Effector CD8-positive, alpha-beta T cell (primary cell): ENCODE measurements around the gene MMS19.
A peak's percentile ranks its signal among the peaks of the same experiment; 100 is the strongest.

ENCODE experiments used
- DNase-seq: peaks from one replicate; lab custom pipeline; 2025; lab: John Stamatoyannopoulos, UW

Gene MMS19

GRCh38 chr10:97468162-97468561, 30.1 kb downstream of the MMS19 start:
- no peak for DNase-seq

- DNase-seq = no peak
These were observed 31.5 kb downstream of the MMS19 start for GRCh38 chr10:97466755-97467154.

DNA sequence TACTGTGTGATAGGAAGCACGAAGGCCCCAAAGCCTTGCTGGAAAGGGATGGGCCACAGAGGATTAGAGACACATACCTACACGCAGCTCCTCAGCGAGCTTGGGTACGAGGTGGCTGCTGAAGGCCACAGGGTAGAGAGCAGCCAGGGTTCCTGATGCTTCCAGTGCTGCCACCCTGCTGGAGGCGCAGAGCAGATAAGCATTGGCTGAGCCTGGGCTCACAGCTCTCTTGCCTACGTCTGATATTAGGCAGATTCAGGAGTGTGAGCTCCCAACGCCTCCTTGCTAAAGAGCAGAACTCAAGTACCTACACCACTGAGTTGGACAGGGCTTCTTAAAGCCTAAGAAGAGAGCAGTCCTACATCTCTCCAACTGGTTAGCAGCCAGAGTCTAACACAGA, 32.2 kb downstream of the MMS19 start:
- no peak for DNase-seq

DNA sequence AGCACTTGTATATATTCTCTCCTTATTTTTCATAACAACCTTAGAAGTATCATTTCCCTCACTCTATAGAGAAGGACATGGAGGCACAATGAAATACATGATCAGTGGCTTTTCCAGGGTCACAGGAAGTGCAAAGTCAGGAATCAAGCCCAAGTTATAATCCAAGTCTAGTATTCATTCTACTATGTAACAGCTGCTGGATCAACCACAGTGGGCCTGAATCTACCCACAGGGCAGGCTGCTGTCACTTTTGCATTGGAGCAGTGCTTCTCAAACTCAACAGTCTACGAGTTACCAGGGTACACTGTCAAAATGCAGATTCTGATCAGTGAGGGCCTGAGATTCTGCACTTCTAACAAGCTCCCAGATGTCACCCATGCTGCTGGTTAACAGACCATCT, 34.0 kb downstream of the MMS19 start:
- DNase-seq = no peak

- DNase-seq = no peak
These were observed 34.7 kb downstream of the MMS19 start for GRCh38 chr10:97463363-97464132.

DNA sequence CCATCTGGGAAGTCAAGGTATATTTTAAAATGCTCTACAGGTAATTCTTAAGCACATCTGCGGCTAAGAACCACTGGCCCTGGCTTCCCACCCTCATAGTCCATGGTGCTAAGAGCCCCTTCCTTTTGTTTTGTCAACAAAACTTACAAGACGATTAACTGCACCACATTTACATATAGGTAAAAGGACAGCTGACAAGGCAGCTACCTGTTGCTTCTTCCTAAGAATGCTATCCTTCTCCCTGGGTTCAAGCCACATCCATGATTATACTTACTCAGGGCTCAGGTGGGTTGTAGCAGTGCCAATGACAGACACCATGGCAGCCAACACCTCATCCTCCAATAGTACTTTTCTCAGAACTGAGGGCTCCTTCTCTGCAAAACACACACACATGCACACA, 35.9 kb downstream of the MMS19 start:
- no peak for DNase-seq

DNA sequence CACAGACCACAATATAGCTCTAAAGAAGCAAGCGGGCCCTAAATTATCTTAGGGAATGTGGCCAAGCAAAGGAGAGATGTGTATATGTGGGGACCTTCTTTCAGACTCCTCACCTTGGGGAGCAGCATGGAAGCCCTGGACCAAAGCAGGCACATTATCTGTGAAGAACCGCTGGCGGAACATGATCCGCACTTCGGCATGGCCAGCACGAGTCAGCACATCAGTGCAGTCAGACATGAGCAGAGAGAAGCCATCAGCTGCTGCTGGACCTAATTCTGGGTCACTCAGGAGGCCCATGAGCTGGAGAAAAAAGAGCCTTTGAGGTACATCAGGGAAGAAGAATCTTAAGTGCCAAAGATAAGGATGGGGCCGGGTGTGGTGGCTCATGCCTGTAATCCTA, 38.3 kb downstream of the MMS19 start:
- no peak for DNase-seq

DNA sequence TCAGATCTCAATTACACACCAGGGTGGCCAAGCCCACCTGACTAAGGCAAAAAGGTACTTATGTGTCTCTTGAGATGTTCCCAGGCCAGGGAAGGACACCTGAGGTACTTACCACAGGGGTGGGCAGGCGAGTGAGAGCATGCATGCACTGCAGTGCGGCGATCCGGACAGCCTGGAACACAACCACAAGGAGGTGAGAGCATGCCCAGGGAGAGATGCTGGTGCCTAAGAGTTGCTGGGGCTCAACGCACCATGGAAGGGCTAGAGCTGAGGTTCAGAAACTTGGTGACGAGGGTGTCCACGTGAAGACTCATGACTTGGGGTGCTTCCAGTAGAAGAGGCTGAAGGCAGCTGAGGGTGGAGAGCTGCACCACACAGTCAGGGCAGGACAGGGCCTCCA, 39.1 kb downstream of the MMS19 start:
- DNase-seq = no peak

DNA sequence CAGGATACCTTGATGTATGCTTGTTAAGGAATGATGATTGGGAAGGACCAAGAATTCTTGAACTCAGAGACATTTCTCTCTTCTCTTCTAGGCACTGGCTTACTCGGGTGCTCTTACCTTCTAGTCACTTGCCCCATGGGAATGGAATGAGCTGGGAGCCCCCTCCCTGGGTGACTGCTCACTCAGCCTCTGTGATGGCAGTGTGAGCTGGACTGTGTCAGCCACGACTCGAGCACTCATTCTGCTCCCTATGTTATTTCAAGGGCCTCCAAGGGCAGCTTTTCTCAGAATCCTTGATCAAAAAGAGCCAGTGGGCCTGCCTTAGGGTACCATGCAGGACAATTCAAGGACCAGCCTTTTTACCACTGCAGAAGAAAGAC, 41.5 kb downstream of the MMS19 start:
- no peak for DNase-seq

DNA sequence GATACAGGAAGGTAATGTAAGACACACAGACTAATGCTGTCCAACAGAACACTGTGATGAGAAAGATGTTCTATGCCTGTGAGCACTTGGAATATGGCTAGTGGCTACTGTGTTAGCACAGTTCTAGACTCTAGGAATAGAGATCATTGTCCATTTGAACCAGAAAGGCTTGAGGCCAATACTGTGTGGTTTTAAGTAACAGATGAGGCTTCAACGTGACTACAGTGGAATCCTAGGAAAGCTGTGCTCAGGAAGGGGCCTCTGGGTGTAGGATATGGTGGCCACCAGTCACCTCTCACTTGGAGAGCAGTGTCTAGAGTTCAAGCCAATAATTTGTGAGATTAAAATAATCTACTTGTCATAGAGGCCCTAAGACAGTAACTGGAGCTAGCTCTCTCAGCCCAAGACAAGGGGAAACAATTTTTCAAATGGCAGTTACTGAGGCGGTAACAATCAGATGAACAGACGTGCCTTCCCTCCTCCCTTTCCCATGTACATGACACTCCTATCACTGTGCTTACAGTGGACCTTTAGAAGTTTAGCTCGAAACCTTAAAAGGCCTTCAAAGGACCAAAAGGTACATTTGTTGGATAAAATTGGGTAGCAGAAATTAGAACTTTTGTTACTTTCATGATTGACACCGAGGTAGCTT, 42.1 kb downstream of the MMS19 start:
- DNase-seq = no peak

DNA sequence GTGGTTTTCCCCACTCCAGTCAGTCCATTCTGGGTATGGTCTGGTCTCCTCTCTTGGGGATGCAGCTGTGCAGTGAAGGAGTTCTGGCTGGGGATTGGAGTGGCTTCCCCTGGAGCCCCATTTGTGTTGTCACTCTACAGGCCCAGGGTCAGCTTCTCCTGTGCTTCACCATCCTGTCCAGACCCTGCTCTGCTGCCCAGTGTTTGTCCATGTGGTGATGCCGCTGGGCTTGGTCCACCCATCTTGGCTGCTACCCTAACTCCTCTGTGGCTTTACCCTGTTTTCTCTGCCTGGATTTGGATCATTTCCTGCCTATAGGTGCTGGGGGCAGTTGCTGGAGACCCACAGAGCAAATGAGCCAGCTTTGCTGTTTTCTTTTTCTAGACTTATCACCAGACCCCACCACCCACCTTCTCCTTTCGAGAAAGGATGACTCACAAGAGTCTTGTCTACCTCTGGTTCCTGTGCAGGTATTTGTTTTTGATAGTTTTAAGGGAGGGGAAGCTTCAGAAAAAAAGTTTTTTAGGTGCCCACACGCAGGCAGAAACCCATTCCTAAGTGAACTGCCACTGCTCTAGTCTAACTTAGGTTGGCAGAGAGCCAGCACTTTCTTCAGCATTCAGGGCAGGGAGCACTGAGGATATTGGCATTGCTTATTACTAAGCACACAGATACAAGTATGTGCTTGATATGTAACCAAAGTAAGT, 43.7 kb downstream of the MMS19 start:
- DNase-seq = no peak

DNA sequence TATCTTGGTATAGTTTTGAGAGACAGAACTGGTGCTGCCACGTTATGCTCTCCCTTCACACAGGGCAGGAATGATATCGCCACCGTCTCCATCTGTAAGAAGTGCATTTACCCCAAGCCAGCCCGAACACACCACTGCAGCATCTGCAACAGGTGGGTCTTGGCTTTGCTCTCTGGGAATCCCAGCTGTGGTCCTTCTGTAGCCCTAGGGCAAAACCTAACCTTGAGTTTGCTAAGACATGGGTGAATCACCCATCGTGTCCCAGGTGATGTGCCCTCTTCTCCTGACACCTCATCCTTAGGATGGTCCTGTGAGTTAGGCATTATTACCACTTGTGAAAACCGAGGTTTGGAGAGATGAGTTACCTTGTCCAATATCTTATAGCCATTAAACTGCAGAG, 45.9 kb downstream of the MMS19 start:
- no peak for DNase-seq

DNA sequence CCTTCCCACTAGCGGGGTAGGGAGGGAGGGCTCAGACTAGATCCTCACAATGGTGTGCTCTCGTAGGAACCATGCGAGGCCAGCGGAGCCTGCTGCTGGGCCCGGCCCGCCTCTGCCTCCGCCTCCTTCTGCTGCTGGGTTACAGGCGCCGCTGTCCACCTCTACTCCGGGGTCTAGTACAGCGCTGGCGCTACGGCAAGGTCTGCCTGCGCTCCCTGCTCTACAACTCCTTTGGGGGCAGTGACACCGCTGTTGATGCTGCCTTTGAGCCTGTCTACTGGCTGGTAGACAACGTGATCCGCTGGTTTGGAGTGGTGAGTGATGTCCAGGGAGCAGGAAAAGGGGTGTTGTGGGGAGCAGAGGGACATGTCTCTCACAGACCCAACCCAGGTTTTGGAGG, 46.6 kb downstream of the MMS19 start:
- DNase-seq = no peak

DNA sequence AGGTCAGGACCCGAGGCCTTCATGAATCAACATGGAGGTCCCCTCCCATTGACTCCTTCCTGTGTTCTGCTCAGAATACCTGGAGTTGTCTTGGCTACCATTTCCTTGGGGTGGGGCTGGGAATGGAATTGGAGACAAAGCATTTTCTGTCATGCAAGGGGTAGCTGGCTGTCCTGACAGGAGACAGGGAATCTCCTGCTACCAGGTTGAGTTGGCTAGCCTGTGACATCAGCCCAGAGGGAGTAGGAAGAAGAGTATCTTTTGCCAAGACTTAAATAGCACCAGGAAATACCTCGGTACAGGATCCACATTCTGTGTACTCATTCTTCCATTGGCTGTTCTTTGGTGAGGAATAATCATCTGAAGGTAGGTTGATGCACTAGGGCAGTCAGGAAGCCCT, 47.4 kb downstream of the MMS19 start:
- no peak for DNase-seq

DNA sequence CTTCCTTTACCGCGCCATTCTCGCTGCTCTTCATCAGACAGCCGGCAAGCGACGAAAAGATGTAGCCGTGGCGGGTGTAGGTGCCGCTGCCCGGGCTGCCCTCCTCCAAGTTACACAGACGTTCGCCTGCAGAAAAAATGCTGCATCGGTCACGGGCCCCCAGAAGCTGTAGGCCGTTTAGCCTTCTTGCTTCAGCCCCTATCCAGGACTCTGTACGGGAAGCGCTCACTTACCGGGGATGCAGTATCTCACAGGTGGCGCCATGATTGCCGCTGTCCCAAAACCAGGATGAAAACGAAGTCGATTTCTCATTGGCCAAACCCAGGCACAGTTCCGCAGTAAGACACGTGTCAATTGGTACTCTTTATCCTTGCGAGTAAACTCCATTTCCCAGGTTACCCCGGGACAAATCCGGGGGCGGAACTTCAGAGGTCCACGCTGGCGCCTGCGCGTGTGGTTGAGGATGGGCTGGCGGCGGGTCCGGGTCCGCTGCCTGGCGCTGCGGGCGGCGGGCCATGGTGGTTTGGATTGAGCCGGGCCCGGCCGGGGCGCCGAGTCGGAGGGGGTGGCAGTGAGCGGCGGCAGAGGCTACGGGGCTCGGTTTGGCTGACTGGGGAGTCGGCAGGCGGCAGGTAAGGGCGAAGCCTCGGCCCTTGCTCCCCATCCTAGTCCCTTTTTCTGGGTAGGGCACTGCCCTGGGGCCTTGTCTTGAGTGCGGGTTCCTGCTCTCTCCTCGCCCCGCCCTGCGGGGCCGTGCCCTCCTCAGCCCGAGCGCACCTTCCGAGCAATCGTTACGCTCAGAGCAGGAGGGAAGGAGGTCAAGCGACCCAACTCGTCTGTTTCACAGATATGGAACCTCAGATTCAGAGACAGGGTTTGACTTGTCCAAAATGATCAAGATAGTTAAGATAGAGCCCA, 52.2 kb downstream of the MMS19 start, which contains the start of the genes EXOSC1 and ZDHHC16:
EXOSC1 (minus strand) TSS at position 285 of the 918 bp plus-strand sequence; CDS start at position 264, 21 bp downstream.
ZDHHC16 (plus strand) TSS at position 454 of the 918 bp plus-strand sequence. CDS start 5,501 bp downstream, outside the sequence.
- DNase-seq = peak; percentile 80

- no peak for DNase-seq
These were observed 52.9 kb downstream of the MMS19 start for GRCh38 chr10:97445357-97445721.

GRCh38 chr10:97444212-97444611, 54.0 kb downstream of the MMS19 start:
- DNase-seq = no peak

DNA sequence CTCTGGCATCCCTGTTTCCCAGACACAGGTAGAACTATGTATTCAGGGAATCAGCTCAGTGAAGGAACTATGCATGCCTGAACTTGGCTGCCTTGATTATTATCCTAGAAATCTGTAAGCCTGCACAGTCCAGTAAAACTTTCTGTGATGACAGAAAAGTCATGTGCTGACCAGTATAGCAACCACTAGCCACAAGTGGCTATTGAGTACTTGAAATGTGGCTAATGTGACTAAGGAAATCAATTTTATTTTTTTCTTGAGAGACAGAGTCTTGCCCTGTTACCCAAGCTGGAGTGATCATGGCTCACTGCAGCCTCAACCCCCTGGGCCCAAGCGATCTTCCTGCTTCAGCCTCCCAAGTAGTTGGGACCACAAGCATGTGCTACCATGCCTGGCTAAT, 55.9 kb downstream of the MMS19 start:
- DNase-seq = no peak

DNA sequence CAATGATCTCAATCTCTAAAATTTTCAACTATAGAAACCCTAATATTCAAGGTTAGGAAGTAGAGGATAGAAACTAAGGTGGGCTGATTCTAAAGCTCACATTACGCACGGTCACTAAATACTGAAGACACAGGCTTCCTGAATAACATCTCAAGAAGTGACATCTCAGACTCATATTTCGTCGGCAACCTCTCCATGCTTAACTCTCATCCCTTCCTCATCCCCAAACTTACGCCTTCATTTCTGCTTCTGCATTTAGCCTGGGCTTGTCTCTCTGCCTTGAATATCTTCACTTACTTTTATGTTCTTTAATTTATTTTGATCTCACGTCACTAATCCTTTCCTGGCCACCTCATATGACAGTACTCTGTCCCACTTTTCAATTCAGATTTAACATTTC, 63.0 kb downstream of the MMS19 start:
- DNase-seq = no peak

GRCh38 chr10:97434557-97434956, 63.7 kb downstream of the MMS19 start:
- DNase-seq = no peak

DNA sequence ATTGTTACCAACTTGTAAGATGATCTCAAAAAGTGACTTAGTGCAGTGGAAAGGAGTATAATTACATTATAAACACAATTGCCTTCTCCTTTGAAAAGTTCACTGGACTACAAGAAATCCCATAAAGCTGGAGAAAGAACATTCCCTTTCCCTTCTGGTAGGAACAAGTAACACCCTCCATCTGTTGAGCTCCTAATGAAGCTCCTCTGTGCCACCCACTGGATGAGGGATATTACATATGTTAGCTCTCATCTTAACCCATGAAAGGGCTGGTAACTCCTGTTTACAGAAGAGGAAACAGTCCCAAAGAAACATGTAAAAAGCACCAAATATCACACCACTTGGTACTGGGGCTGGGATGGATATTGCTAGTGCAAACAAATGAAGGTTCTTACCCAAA, 64.2 kb downstream of the MMS19 start:
- DNase-seq = no peak

- DNase-seq = no peak
These were observed 69.6 kb downstream of the MMS19 start for GRCh38 chr10:97428572-97428981.
